Ovary (tissue), 9 donors: Measurements from ENCODE around the gene CAV2. TPM values are rescaled to one million over a fixed set of nuclear protein-coding genes. Genes with fewer than 3 reads are reported as not detected.

ENCODE experiments used
- DNase-seq, 5 donors: peaks; one replicate each; pipeline ENCODE4 v3.0.0-alpha.2; 2019 to 2020
- H3K27ac ChIP-seq, 2 donors: fragments of 200-600 bp; one replicate each; pipeline versions ENCODE4 v1.5.1 to v1.8.0; 2019 to 2022
- H3K27me3 ChIP-seq: fragments of 200-600 bp; one replicate; pipeline ENCODE4 v1.8.0; 2022
- H3K36me3 ChIP-seq: fragments of 200-600 bp; sonication (generic); one replicate; pipeline ENCODE4 v1.5.1; 2019
- H3K4me1 ChIP-seq: one replicate; pipeline ENCODE4 v1.8.1; 2013; ENCODE audit warnings: mild to moderate bottlenecking, moderate library complexity; ENCODE audit not compliant: insufficient read depth
- H3K4me3 ChIP-seq: fragments of 200-600 bp; sonication (generic); one replicate; pipeline ENCODE4 v1.5.1; 2017
- H3K9me3 ChIP-seq, 2 donors: fragments of 200-600 bp in 1 of 2; sonication (generic) in 1 of 2; one replicate each; pipeline versions ENCODE4 v1.5.1 to v1.8.1; 2013 to 2019; ENCODE audit warnings: mild to moderate bottlenecking in 1 of 2, moderate library complexity in 1 of 2
- CTCF ChIP-seq, 3 donors: fragments of 450-650 bp in 2 of 3; fragments of 200-600 bp in 1 of 3; IDR thresholded peaks; one replicate each; pipeline versions ENCODE4 v1.5.1 to v1.8.0; 2016 to 2022; ENCODE audit warnings: antibody characterized with exemption in 3 of 3, mild to moderate bottlenecking in 1 of 3
- EP300 ChIP-seq: sonication (generic); formaldehyde crosslinking; IDR thresholded peaks from one replicate; pipeline ENCODE4 v1.6.1; 2017; ENCODE audit warnings: antibody characterized with exemption
- POLR2A ChIP-seq: fragments of 450-650 bp; IDR thresholded peaks from one replicate; pipeline ENCODE4 v1.6.1; 2017; ENCODE audit warnings: antibody characterized with exemption, mild to moderate bottlenecking, moderate library complexity
- WGBS, 3 donors: extraction: QIAGEN DNeasy Blood & Tissue Kit in 1 of 3; methylation state at CpG; one replicate each; pipeline versions ENCODE4 v1.1.5 to v1.1.7; 2013 to 2017; 5-methylcytosine and 5-hydroxymethylcytosine counted together
- intact Hi-C, 4 donors: fragments of 100-400 bp; cut with DNase I; formaldehyde crosslinking; loops; one replicate each; pipeline versions ENCODE4 v1.11.0 to v1.15.1; 2022 to 2023
- polyA plus RNA-seq, 2 donors: library from polyadenylated mRNA; stranded (reverse); fragments of 200-250 nt in 1 of 2; fragments of 350-450 nt in 1 of 2; fragmentation: Illumina TruSeq in 1 of 2; extraction: RNeasy Lipid Tissue Mini Kit (QIAGEN cat#74804) in 1 of 2; gene quantifications; one replicate each; pipeline ENCODE4 v1.2.3, GENCODE V29; 2013 to 2014
- total RNA-seq, 7 donors: library from RNA; depleted of rRNA in 2 of 7; stranded (reverse); fragments of >200 nt in 2 of 7; fragmentation: NEBNext Ultra II Directional in 3 of 7; extraction: Animal tissue kit (Norgen Biotek cat#: 25700) in 3 of 7; gene quantifications; one replicate each; pipeline versions ENCODE4 v1.1.0 to v1.2.4, GENCODE V29; 2016 to 2023
- donor health status: DM: no; HTN: no; CAD: no; lungs with moderate emphysema.
- donor health status: DM: no; HTN: no; CAD: no.
- donor health status: Bipolar disorder and iron deficiency.
- donor health status: DM: yes; HTN: yes; CAD: no.
- donor health status: DM: no; HTN: no; CAD: no.
- donor health status: DM: yes; HTN: yes; CAD: no.

The CAV2 gene
- total and polyA plus RNA-seq, 9 donors = 38.0 to 110 (median 53.7) TPM

GRCh38 chr7:116487907-116488521 is 11.5 kb upstream of the CAV2 start:
- Histone ChIP-seq H3K27ac (no peak overlapping the region), H3K9me3 (no peaks in the 10 kb centered on the region), H3K27me3 (no peaks in the 10 kb centered on the region), H3K36me3 (no peaks in the 10 kb centered on the region), H3K4me1 (peaks cover 4% of the 10 kb centered on the region), H3K4me3 (no peak overlapping the region)
- intact Hi-C loops = no loop called here
- 79 to 82% (median 80%) methylated on average over 5 of the region's 5 CpGs for WGBS, 3 donors
- DNase-seq = no peak
- no peak for TF ChIP-seq EP300
- TF ChIP-seq CTCF (IDR thresholded peaks at IDR 0.05) = no peak
- TF ChIP-seq POLR2A = no peak

GRCh38 chr7:116490351-116490750 is 9.2 kb upstream of the CAV2 start:
- Histone ChIP-seq H3K4me1 (peaks cover 3% of the 10 kb centered on the region), H3K27me3 (no peaks in the 10 kb centered on the region), H3K27ac (no peak overlapping the region), H3K9me3 (no peaks in the 10 kb centered on the region), H3K4me3 (no peak overlapping the region), H3K36me3 (no peaks in the 10 kb centered on the region)
- DNase-seq = no peak
- WGBS, 3 donors = 42 to 59% (median 45%) methylated on average over 2 of the region's 2 CpGs
- TF ChIP-seq POLR2A (no peak), CTCF (IDR thresholded peaks at IDR 0.05) (no peak), EP300 (no peak)
- intact Hi-C loops = no loop called here

GRCh38 chr7:116491887-116492653 is 7.5 kb upstream of the CAV2 start:
- Histone ChIP-seq H3K27me3 (no peaks in the 10 kb centered on the region), H3K36me3 (no peaks in the 10 kb centered on the region), H3K4me1 (peaks cover 3% of the 10 kb centered on the region), H3K27ac (peak overlapping the region in 1 of 2 donors; percentile 3), H3K9me3 (no peaks in the 10 kb centered on the region), H3K4me3 (no peak overlapping the region)
- TF ChIP-seq EP300 = no peak
- no peak for TF ChIP-seq CTCF (IDR thresholded peaks at IDR 0.05)
- TF ChIP-seq POLR2A = no peak
- DNase-seq = no peak
- 26 to 43% (median 34%) methylated on average over 3 of the region's 3 CpGs for whole genome bisulfite sequencing, 3 donors
- intact Hi-C loops = loop anchor here in 1 of 4 donors (2.0 kb wide), 1 partner anchor 33 kb away; the partner anchor contains the start of gene CAV1

GRCh38 chr7:116492654-116493109 is 6.9 kb upstream of the CAV2 start:
- intact Hi-C loops = loop anchor here in 1 of 4 donors (2.0 kb wide), 1 partner anchor 32 kb away; the partner anchor contains the start of gene CAV1
- no peaks in the 10 kb centered on the region for H3K36me3 ChIP-seq
- H3K27me3 ChIP-seq = no peaks in the 10 kb centered on the region
- no peak overlapping the region for H3K4me3 ChIP-seq
- TF ChIP-seq CTCF (IDR thresholded peaks at IDR 0.05) (no peak), EP300 (no peak), POLR2A (no peak)
- H3K4me1 ChIP-seq = peaks cover 3% of the 10 kb centered on the region
- H3K9me3 ChIP-seq = no peaks in the 10 kb centered on the region
- WGBS, 3 donors = 20 to 48% (median 24%) methylated on average over 3 of the region's 3 CpGs
- DNase-seq = no peak
- peak overlapping the region in 1 of 2 donors; percentile 32 for H3K27ac ChIP-seq
